HepG2 (cell line): ENCODE results near the gene LYPD6. TPM values are rescaled to one million over a fixed set of nuclear protein-coding genes. Genes with fewer than 3 reads are reported as not detected.
A peak's percentile ranks its signal among the peaks of the same experiment; 100 is the strongest.

Experiments used
- ATAC-seq: fragments of 200-7000 bp; cut with Tn5 transposase; 3 replicates; pipeline ENCODE4 v1.9.1; 2020; ENCODE audit warnings: mild to moderate bottlenecking, moderate library complexity
- BruUV-seq: library from RNA; stranded (reverse); fragments of 400-500 nt; replicated peaks from 2 replicates; lab custom pipeline; 2021; lab: Mats Ljungman, UMichigan
- CTCF ChIA-PET: fragments of 300-600 bp; formaldehyde crosslinking; extraction: SDS; loops from one replicate; lab custom pipeline; 2021; ENCODE audit warnings: low total read pairs, inconsistent platforms, low intra/inter-chr PET ratio; lab: Yijun Ruan, JAX
- POLR2A ChIA-PET: fragments of 350-600 bp; sonication (Branson Sonifier 250); formaldehyde crosslinking; loops from one replicate; lab custom pipeline; 2020; ENCODE audit warnings: antibody characterized with exemption, inconsistent platforms; lab: Yijun Ruan, JAX
- DNase-seq: peaks from one replicate; pipeline ENCODE4 v3.0.0-alpha.2; 2015; ENCODE audit warnings: low spot score
- FAIRE-seq: peaks from 3 replicates; lab custom pipeline; 2011; peaks lifted over from hg19 to GRCh38; lab: Jason Lieb, UNC
- H2AFZ ChIP-seq: one replicate; pipeline ENCODE4 v1.6.1; 2011; ENCODE audit warnings: low read length, inconsistent platforms
- H3K27ac ChIP-seq: fragments of 300-600 bp; 3 replicates; pipeline ENCODE4 v1.8.0; 2011; ENCODE audit warnings: mixed run types, mild to moderate bottlenecking, mixed read lengths, low read length, inconsistent platforms; ENCODE audit not compliant: insufficient read depth; ENCODE audit errors: extremely low read length
- H3K27me3 ChIP-seq, 2 experiments: fragments of 200-600 bp in 1 of 2; 2 replicates in 1 of 2; 3 replicates in 1 of 2; pipeline versions ENCODE4 v1.6.0 to v1.8.0; 2011; ENCODE audit warnings: low read length in 2 of 2, mild to moderate bottlenecking in 2 of 2, moderate library complexity in 2 of 2, inconsistent platforms in 1 of 2; ENCODE audit not compliant: insufficient read depth in 2 of 2, control insufficient read depth in 1 of 2
- H3K36me3 ChIP-seq, 2 experiments: fragments of 200-600 bp in 1 of 2; replicated peaks in 1 of 2; 2 replicates in 1 of 2; 3 replicates in 1 of 2; pipeline versions ENCODE4 v1.5.1 to v1.8.0; 2011; ENCODE audit warnings: low read length in 2 of 2, inconsistent platforms in 1 of 2; ENCODE audit not compliant: insufficient read depth in 2 of 2, control insufficient read depth in 1 of 2
- H3K4me1 ChIP-seq: 2 replicates; pipeline ENCODE4 v1.5.1; 2012; ENCODE audit warnings: low read length, inconsistent platforms; ENCODE audit not compliant: insufficient read depth
- H3K4me2 ChIP-seq: 2 replicates; pipeline ENCODE4 v1.6.0; 2011; ENCODE audit warnings: low read depth, low read length, inconsistent platforms
- H3K4me3 ChIP-seq, 3 experiments: fragments of 200-600 bp in 1 of 3; sonication (generic), shearing (Covaris generic) in 1 of 3; replicated peaks in 1 of 3; 2 replicates each; pipeline ENCODE4 v1.5.1; 2011 to 2016; ENCODE audit warnings: low read length in 3 of 3, inconsistent platforms in 2 of 3, low read depth in 2 of 3, mild to moderate bottlenecking in 2 of 3, control low read depth in 1 of 3, mixed read lengths in 1 of 3; ENCODE audit not compliant: insufficient read depth in 1 of 3
- H3K79me2 ChIP-seq: one replicate; pipeline ENCODE4 v1.6.1; 2011; ENCODE audit warnings: low read length, inconsistent platforms; ENCODE audit not compliant: insufficient read depth
- H3K9ac ChIP-seq: 2 replicates; pipeline ENCODE4 v1.6.0; 2011; ENCODE audit warnings: mild to moderate bottlenecking, low read depth, low read length, inconsistent platforms; ENCODE audit not compliant: insufficient read depth
- H3K9me3 ChIP-seq: 2 replicates; pipeline ENCODE4 v1.5.1; 2012; ENCODE audit warnings: mild to moderate bottlenecking, low read length
- H4K20me1 ChIP-seq: 2 replicates; pipeline ENCODE4 v1.6.0; 2011; ENCODE audit warnings: inconsistent platforms, mild to moderate bottlenecking, low read length, moderate library complexity; ENCODE audit not compliant: insufficient read depth
- HNF4A ChIP-seq: sonication (generic); formaldehyde crosslinking; IDR thresholded peaks from 2 replicates; pipeline ENCODE4 v1.4.0; 2020; ENCODE audit warnings: missing genetic modification reagents
- HNF4G ChIP-seq, 2 experiments: sonication (generic) in 1 of 2; formaldehyde crosslinking in 1 of 2; IDR thresholded peaks; 2 replicates each; pipeline versions ENCODE4 v1.4.0 to v1.6.1; 2011 to 2020; ENCODE audit warnings: borderline replicate concordance in 2 of 2, low read depth in 2 of 2, mild to moderate bottlenecking in 2 of 2, low read length in 1 of 2, missing genetic modification reagents in 1 of 2, moderate library complexity in 1 of 2
- MED8 ChIP-seq: sonication (generic); formaldehyde crosslinking; IDR thresholded peaks from 2 replicates; pipeline ENCODE4 v1.8.1; 2023; ENCODE audit warnings: mild to moderate bottlenecking, missing genetic modification reagents; ENCODE audit not compliant: insufficient replicate concordance
- ZBTB44 ChIP-seq: sonication (generic); formaldehyde crosslinking; IDR thresholded peaks from 2 replicates; pipeline ENCODE4 v1.4.0; 2020; ENCODE audit warnings: missing genetic modification reagents
- ZNF75D ChIP-seq: sonication (generic); formaldehyde crosslinking; IDR thresholded peaks from 2 replicates; pipeline ENCODE4 v1.8.1; 2023; ENCODE audit warnings: missing genetic modification reagents, mild to moderate bottlenecking, borderline replicate concordance
- WGBS: methylation state at CpG from one replicate; pipeline ENCODE4 v1.1.6; 2017; ENCODE audit warnings: low lambda C conversion rate; 5-methylcytosine and 5-hydroxymethylcytosine counted together
- in situ Hi-C: cut with HindIII; loops from 2 replicates; pipeline ENCODE4 v1.10.0; 2017; ENCODE audit warnings: low pct_unique_long_range_greater_than_20kb; ENCODE audit not compliant: extremely low pct_ligation_motif_present
- intact Hi-C: fragments of 100-400 bp; cut with micrococcal nuclease; formaldehyde crosslinking; loops from one replicate; pipeline ENCODE4 v1.10.0; 2022; ENCODE audit not compliant: unreplicated experiment
- polyA plus RNA-seq, 8 experiments: library from polyadenylated mRNA; depleted of rRNA in 3 of 8; stranded (reverse) in 7 of 8; unstranded in 1 of 8; fragments of >200 nt; fragmentation: Illumina TruSeq in 4 of 8; extraction: Trizol in 4 of 8; gene quantifications; 2 replicates each; pipeline versions ENCODE4 v1.2.1 to v1.2.3, GENCODE V29; 2011 to 2016; ENCODE audit warnings: low read depth in 4 of 8, missing spikeins in 1 of 8, mixed read lengths in 1 of 8; ENCODE audit not compliant: insufficient read depth in 1 of 8
- total RNA-seq, 5 experiments: library from RNA; depleted of rRNA; stranded (reverse); fragments of >200 nt; fragmentation: Illumina TruSeq; extraction: Trizol; gene quantifications; 2 replicates each; pipeline ENCODE4 v1.2.3, GENCODE V29; 2016; ENCODE audit warnings: low read depth in 1 of 5

LYPD6 gene
- total and polyA plus RNA-seq, 2 of the 13 experiments (the other 11 are each of a cell fraction or from before 2014, with no cell fraction given), result 0.01 to 0.07 TPM

DNA sequence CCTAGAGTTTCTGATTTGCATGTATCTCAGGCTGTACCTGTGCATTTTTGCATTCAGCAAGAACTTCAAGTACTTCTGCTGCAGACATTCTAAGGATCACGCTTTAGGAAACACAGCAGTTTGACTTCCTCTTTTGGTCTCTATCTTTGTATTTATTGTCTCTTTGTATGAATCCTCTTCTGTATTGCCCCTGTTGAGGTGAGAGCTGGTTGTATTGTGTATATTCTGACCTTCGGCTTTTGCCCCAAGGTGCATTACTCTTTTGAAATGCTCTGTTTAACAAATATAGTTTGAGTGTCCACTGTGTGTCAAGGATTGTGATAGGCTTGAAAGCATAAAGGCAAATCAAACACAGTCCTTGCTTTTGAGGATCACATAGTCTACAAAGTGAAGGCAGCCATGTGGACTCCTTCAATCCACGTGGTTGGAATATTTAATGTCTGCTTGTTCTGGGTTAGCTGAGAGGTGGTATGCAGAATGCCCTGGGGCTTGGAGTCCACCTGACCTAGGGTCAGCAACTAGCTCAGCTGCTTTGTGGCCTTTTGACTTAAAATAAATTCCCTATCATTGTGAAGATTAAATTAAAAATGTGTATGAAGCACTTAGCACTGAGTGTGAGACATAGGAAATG is 108.1 kb downstream of the LYPD6 start:
- intact Hi-C loops (no loop called here), in situ Hi-C loops (no loop called here)
- Histone ChIP-seq H3K4me1 (0 out of 2 replicates have a peak, but pooled peaks cover 6% of the 10 kb centered on the region), H3K9ac (no peak overlapping the region), H3K4me2 (no peak overlapping the region), H2AFZ (no peak overlapping the region), H3K27me3 (no peaks in the 10 kb centered on the region), H3K9me3 (no peaks in the 10 kb centered on the region), H3K4me3 (no peak overlapping the region), H3K79me2 (no peaks in the 10 kb centered on the region), H4K20me1 (no peaks in the 10 kb centered on the region), H3K36me3 (no peaks in the 10 kb centered on the region), H3K27ac (no peak overlapping the region)
- FAIRE-seq (no peak), ATAC-seq (peak; percentile 67), DNase-seq (no peak)
- no TSS peak for BruUV-seq
- POLR2A ChIA-PET, result no interaction called here
- WGBS, result 7% methylated on average over 3 of the region's 3 CpGs
- CTCF ChIA-PET, result no interaction called here
- TF ChIP-seq ZNF75D (CRISPR knock-in tag) (no peak), HNF4A (CRISPR knock-in tag) (peak; percentile 17; the same call in 1 of the 2 replicates), HNF4G (IDR thresholded peaks at IDR 0.05; ENCODE audit: borderline replicate concordance, low read depth, low read length) (0 out of 2 replicates have a peak, but pooled peaks have one; percentile 13), HNF4G (CRISPR knock-in tag; IDR thresholded peaks at IDR 0.05; ENCODE audit: borderline replicate concordance, low read depth) (no peak)

DNA sequence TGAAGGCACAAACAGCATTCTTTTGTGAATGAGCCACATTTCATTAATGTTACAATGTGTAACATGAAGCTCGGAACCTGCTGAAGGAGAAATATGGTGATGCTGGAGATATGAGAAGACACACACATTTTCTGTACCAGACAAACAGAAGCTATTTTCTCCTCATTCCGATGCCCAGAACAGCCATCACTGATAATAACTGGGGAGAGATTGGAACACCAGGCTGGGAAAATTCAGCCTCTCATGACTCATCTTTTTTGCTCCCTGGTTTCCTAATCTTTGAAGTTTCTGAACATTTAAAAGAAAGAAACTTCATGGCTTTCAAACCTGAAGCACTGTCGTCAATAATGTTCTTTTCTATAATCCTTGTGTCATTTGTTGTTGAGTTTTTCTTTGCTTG is 110.9 kb downstream of the LYPD6 start:
- no peak for FAIRE-seq
- H3K27ac ChIP-seq, result no peak overlapping the region

More for the DNA sequence above, 110.9 kb downstream of the LYPD6 start:
- intact Hi-C loops (no loop called here), in situ Hi-C loops (no loop called here)
- Histone ChIP-seq H3K4me3 (no peak overlapping the region), H3K9me3 (no peaks in the 10 kb centered on the region), H3K9ac (no peak overlapping the region), H4K20me1 (no peaks in the 10 kb centered on the region), H3K4me2 (no peak overlapping the region), H3K4me1 (0 out of 2 replicates have a peak, but pooled peaks cover 6% of the 10 kb centered on the region), H2AFZ (no peak overlapping the region), H3K27me3 (no peaks in the 10 kb centered on the region), H3K79me2 (no peaks in the 10 kb centered on the region), H3K36me3 (no peaks in the 10 kb centered on the region)
- ChIA-PET CTCF (no interaction called here), POLR2A (no interaction called here)
- DNase-seq (no peak), ATAC-seq (no peak)
- WGBS, result 45% methylated on average over 3 of the region's 3 CpGs
- no TSS peak for BruUV-seq
- TF ChIP-seq ZBTB44 (CRISPR knock-in tag), result no peak
- no peak for TF ChIP-seq MED8
